22Rv1 (cell line): ENCODE measurements around the gene SMAD9.

Experiments used
- H3K27ac ChIP-seq: fragments of 450-650 bp; 2 replicates; pipeline ENCODE4 v1.5.1; 2017
- CTCF ChIP-seq: fragments of 450-650 bp; IDR thresholded peaks from 2 replicates; pipeline ENCODE4 v1.5.1; 2017; ENCODE audit warnings: mild to moderate bottlenecking
- ZFX ChIP-seq: fragments of 450-650 bp; IDR thresholded peaks from 2 replicates; pipeline ENCODE4 v1.6.1; 2017; ENCODE audit warnings: antibody characterized with exemption, borderline replicate concordance

SMAD9 gene

GRCh38 chr13:36834299-36834698, 85.7 kb downstream of the SMAD9 start:
- TF ChIP-seq CTCF (no peak), ZFX (no peak)
- no peak overlapping the region for H3K27ac ChIP-seq

- TF ChIP-seq CTCF, result no peak
- no peak for TF ChIP-seq ZFX
- no peak overlapping the region for H3K27ac ChIP-seq
These were observed 88.7 kb downstream of the SMAD9 start for GRCh38 chr13:36831291-36831690.

GRCh38 chr13:36829753-36830152, 90.3 kb downstream of the SMAD9 start:
- H3K27ac ChIP-seq, result no peak overlapping the region
- no peak for TF ChIP-seq ZFX

- no peak overlapping the region for H3K27ac ChIP-seq
- TF ChIP-seq ZFX (no peak), CTCF (no peak)
These were observed 97.3 kb downstream of the SMAD9 start for GRCh38 chr13:36822785-36823184.

GRCh38 chr13:36820222-36820621, 99.8 kb downstream of the SMAD9 start:
- TF ChIP-seq ZFX, result no peak
- no peak for TF ChIP-seq CTCF

GRCh38 chr13:36819739-36820090, 100.3 kb downstream of the SMAD9 start:
- TF ChIP-seq CTCF (no peak), ZFX (no peak)
- H3K27ac ChIP-seq, result peak overlapping the region; percentile 52

More at GRCh38 chr13:36820222-36820621, 99.8 kb downstream of the SMAD9 start:
- no peak overlapping the region for H3K27ac ChIP-seq

- TF ChIP-seq ZFX, result no peak
- 0 out of 2 replicates have a peak, but pooled peaks have one; percentile 4 for TF ChIP-seq CTCF
- H3K27ac ChIP-seq, result peak within 1 kb of the TSS; percentile 52
These were observed 101.0 kb downstream of the SMAD9 start, which contains the start of gene RFXAP for GRCh38 chr13:36818804-36819738. Gene RFXAP (plus strand): TSS chr13:36819222. CDS start chr13:36819358, 136 bp downstream.
